NCI-H748 (cell line): ENCODE data around the gene DGAT2.
"Not testable (repeated sequence)": the region's sequence is repeated elsewhere in the genome, so short reads cannot be mapped to it uniquely, and the experiment has no call there.

Experiments used
- DNase-seq: peaks from one replicate; lab custom pipeline; 2025; ENCODE audit not compliant: unreplicated experiment; lab: John Stamatoyannopoulos, UW

DGAT2 gene

GRCh38 chr11:75754933-75755332 lies 13.6 kb upstream of the DGAT2 start:
- not testable (repeated sequence) for DNase-seq

GRCh38 chr11:75757651-75758050 lies 10.9 kb upstream of the DGAT2 start:
- DNase-seq: no peak

- DNase-seq: no peak
These were observed 8.7 kb upstream of the DGAT2 start for GRCh38 chr11:75759832-75760231.

GRCh38 chr11:75760243-75760642 lies 8.3 kb upstream of the DGAT2 start:
- no peak for DNase-seq

GRCh38 chr11:75760710-75761493 lies 7.7 kb upstream of the DGAT2 start:
- DNase-seq: no peak

GRCh38 chr11:75762158-75762557 lies 6.4 kb upstream of the DGAT2 start:
- no peak for DNase-seq

GRCh38 chr11:75762885-75763284 lies 5.7 kb upstream of the DGAT2 start:
- DNase-seq: no peak

- DNase-seq: no peak
These were observed 4.7 kb upstream of the DGAT2 start for GRCh38 chr11:75763846-75764245.

- DNase-seq: no peak
These were observed 3.5 kb upstream of the DGAT2 start for GRCh38 chr11:75765116-75765515.

- no peak for DNase-seq
These were observed 1.9 kb upstream of the DGAT2 start for GRCh38 chr11:75766443-75767227.

- DNase-seq: no peak
These were observed 1.4 kb upstream of the DGAT2 start for GRCh38 chr11:75767228-75767572.

GRCh38 chr11:75767793-75768111 lies 826 bp upstream of the DGAT2 start:
- DNase-seq: no peak

GRCh38 chr11:75768909-75769771 lies 562 bp downstream of the DGAT2 start:
- DNase-seq: peak; percentile 70

GRCh38 chr11:75770102-75770501 lies 1.5 kb downstream of the DGAT2 start:
- DNase-seq: no peak

- no peak for DNase-seq
These were observed 3.2 kb downstream of the DGAT2 start for GRCh38 chr11:75771646-75772410.

GRCh38 chr11:75773595-75774353 lies 5.2 kb downstream of the DGAT2 start:
- DNase-seq: no peak

- no peak for DNase-seq
These were observed 6.5 kb downstream of the DGAT2 start for GRCh38 chr11:75775056-75775455.

GRCh38 chr11:75776546-75776945 lies 8.0 kb downstream of the DGAT2 start:
- DNase-seq: no peak

GRCh38 chr11:75777461-75778110 lies 9.0 kb downstream of the DGAT2 start:
- DNase-seq: no peak

GRCh38 chr11:75778962-75779361 lies 10.4 kb downstream of the DGAT2 start:
- DNase-seq: no peak
